Liver (tissue), 9 donors: ENCODE data around the gene FAM124A. TPM values are rescaled to one million over a fixed set of nuclear protein-coding genes. Genes with fewer than 3 reads are reported as not detected.

ENCODE experiments used
- DNase-seq: peaks from one replicate; pipeline ENCODE4 v3.0.0-alpha.2; 2017; ENCODE audit warnings: low spot score
- H3K27ac ChIP-seq, 2 donors: one replicate each; pipeline ENCODE4 v1.7.0; 2013; ENCODE audit warnings: inconsistent platforms in 2 of 2, low read length in 2 of 2, control low read depth in 1 of 2, low read depth in 1 of 2, mild to moderate bottlenecking in 1 of 2
- H3K27me3 ChIP-seq, 4 donors: one replicate each; pipeline versions ENCODE4 v1.6.1 to v1.7.0; 2013; ENCODE audit warnings: low read length in 3 of 4, inconsistent platforms in 1 of 4, mild to moderate bottlenecking in 1 of 4, moderate library complexity in 1 of 4; ENCODE audit not compliant: control insufficient read depth in 4 of 4, insufficient read depth in 4 of 4
- H3K36me3 ChIP-seq, 4 donors: one replicate each; pipeline versions ENCODE4 v1.6.1 to v1.7.0; 2013; ENCODE audit warnings: low read length in 3 of 4, mild to moderate bottlenecking in 3 of 4, low read depth in 1 of 4, moderate library complexity in 1 of 4; ENCODE audit not compliant: control insufficient read depth in 4 of 4, insufficient read depth in 3 of 4
- H3K4me1 ChIP-seq, 4 donors: one replicate each; pipeline versions ENCODE4 v1.6.1 to v1.7.0; 2013; ENCODE audit warnings: low read length in 3 of 4, mild to moderate bottlenecking in 3 of 4, moderate library complexity in 1 of 4; ENCODE audit not compliant: control insufficient read depth in 4 of 4, insufficient read depth in 4 of 4
- H3K4me3 ChIP-seq, 3 donors: one replicate each; pipeline versions ENCODE4 v1.6.1 to v1.7.0; 2013; ENCODE audit warnings: low read length in 3 of 3, control low read depth in 1 of 3, low read depth in 1 of 3, mild to moderate bottlenecking in 1 of 3
- H3K9ac ChIP-seq, 2 donors: one replicate each; pipeline ENCODE4 v1.7.0; 2013; ENCODE audit warnings: low read length in 2 of 2, mild to moderate bottlenecking in 2 of 2, moderate library complexity in 2 of 2, control low read depth in 1 of 2, low read depth in 1 of 2
- H3K9me3 ChIP-seq, 4 donors: one replicate each; pipeline versions ENCODE4 v1.6.1 to v1.7.0; 2013; ENCODE audit warnings: low read length in 3 of 4; ENCODE audit not compliant: control insufficient read depth in 4 of 4
- ATF3 ChIP-seq: IDR thresholded peaks from 2 replicates; pipeline ENCODE4 v1.6.1; 2016; ENCODE audit warnings: antibody characterized with exemption
- CTCF ChIP-seq: fragments of 150-350 bp; IDR thresholded peaks from 2 replicates; pipeline ENCODE4 v1.5.1; 2017; ENCODE audit warnings: improper control_type of control experiment, low read depth, low read length; ENCODE audit not compliant: missing input control
- EGR1 ChIP-seq, 2 donors: IDR thresholded peaks; 2 replicates each; pipeline ENCODE4 v1.6.1; 2016 to 2018; ENCODE audit warnings: antibody characterized with exemption in 2 of 2, low read depth in 2 of 2
- FOXA1 ChIP-seq: IDR thresholded peaks from 2 replicates; pipeline ENCODE4 v1.6.1; 2016; ENCODE audit warnings: antibody characterized with exemption
- FOXA2 ChIP-seq: IDR thresholded peaks from 2 replicates; pipeline ENCODE4 v1.6.1; 2016; ENCODE audit warnings: antibody characterized with exemption
- GABPA ChIP-seq, 2 donors: IDR thresholded peaks in 1 of 2; conservative IDR thresholded peaks in 1 of 2; 2 replicates each; pipeline ENCODE4 v1.6.1; 2016; ENCODE audit warnings: antibody characterized with exemption in 2 of 2, mild to moderate bottlenecking in 1 of 2, moderate library complexity in 1 of 2
- HNF4A ChIP-seq, 2 donors: conservative IDR thresholded peaks; 2 replicates each; pipeline ENCODE4 v1.6.1; 2016; ENCODE audit warnings: antibody characterized with exemption in 2 of 2, mild to moderate bottlenecking in 2 of 2
- HNF4G ChIP-seq: IDR thresholded peaks from 2 replicates; pipeline ENCODE4 v1.6.1; 2016; ENCODE audit warnings: antibody characterized with exemption
- JUND ChIP-seq, 2 donors: IDR thresholded peaks; 2 replicates each; pipeline ENCODE4 v1.6.1; 2016; ENCODE audit warnings: antibody characterized with exemption in 2 of 2
- MAX ChIP-seq: IDR thresholded peaks from 2 replicates; pipeline ENCODE4 v1.6.1; 2016; ENCODE audit warnings: antibody characterized with exemption
- NR2F2 ChIP-seq: IDR thresholded peaks from 2 replicates; pipeline ENCODE4 v1.6.1; 2016; ENCODE audit warnings: antibody characterized with exemption
- RAD21 ChIP-seq, 2 donors: IDR thresholded peaks; 2 replicates each; pipeline ENCODE4 v1.6.1; 2016; ENCODE audit warnings: antibody characterized with exemption in 2 of 2, mild to moderate bottlenecking in 2 of 2
- REST ChIP-seq: IDR thresholded peaks from 2 replicates; pipeline ENCODE4 v1.6.1; 2016; ENCODE audit warnings: antibody characterized with exemption, mild to moderate bottlenecking
- RXRA ChIP-seq, 2 donors: IDR thresholded peaks; 2 replicates each; pipeline ENCODE4 v1.6.1; 2017 to 2018; ENCODE audit warnings: antibody characterized with exemption in 2 of 2, mild to moderate bottlenecking in 1 of 2
- SP1 ChIP-seq: IDR thresholded peaks from 2 replicates; pipeline ENCODE4 v1.6.1; 2018; ENCODE audit warnings: antibody characterized with exemption, mild to moderate bottlenecking
- TAF1 ChIP-seq: conservative IDR thresholded peaks from 2 replicates; pipeline ENCODE4 v1.6.1; 2016; ENCODE audit warnings: antibody characterized with exemption, mild to moderate bottlenecking
- WGBS: extraction: QIAGEN DNeasy Blood & Tissue Kit; methylation state at CpG from one replicate; pipeline ENCODE4 v1.1.7; 2013; 5-methylcytosine and 5-hydroxymethylcytosine counted together
- polyA plus RNA-seq, 2 donors: library from polyadenylated mRNA; stranded (reverse) in 1 of 2; unstranded in 1 of 2; fragments of 200-250 nt in 1 of 2; fragments of >200 nt in 1 of 2; fragmentation: Nextera tagmentation in 1 of 2; extraction: Ambion mirVana in 1 of 2; gene quantifications; one replicate each; pipeline versions ENCODE4 v1.2.1 to v1.2.3, GENCODE V29; 2013 to 2015
- total RNA-seq, 2 donors: library from RNA; depleted of rRNA; stranded (reverse); fragments of >200 nt; gene quantifications; one replicate each; pipeline ENCODE4 v1.2.3, GENCODE V29; 2014
- donor health status: healthy.
- donor health status: healthy.
- donor health status: healthy.
- donor health status: healthy.
- donor health status: healthy.

FAM124A gene
- total and polyA plus RNA-seq, 4 donors = 0.33 to 0.92 (median 0.46) TPM

- H3K4me1 ChIP-seq = no peaks in the 10 kb centered on the region
- no peaks in the 10 kb centered on the region for H3K27me3 ChIP-seq
- DNase-seq = no peak
- H3K4me3 ChIP-seq = no peak overlapping the region
- no peak overlapping the region for H3K27ac ChIP-seq
- no peaks in the 10 kb centered on the region for H3K9me3 ChIP-seq
- WGBS = 95% methylated on average over 6 of the region's 6 CpGs
- H3K36me3 ChIP-seq = no peaks in the 10 kb centered on the region
- H3K9ac ChIP-seq = no peak overlapping the region
- TF ChIP-seq HNF4A (conservative IDR thresholded peaks at IDR 0.05) (no peak), NR2F2 (no peak), RXRA (IDR thresholded peaks at IDR 0.05) (no peak), FOXA1 (no peak), EGR1 (IDR thresholded peaks at IDR 0.05; ENCODE audit: low read depth in 2 of 2) (no peak), HNF4G (no peak), JUND (IDR thresholded peaks at IDR 0.05) (no peak), GABPA (IDR thresholded peaks at IDR 0.05 in 1 of 2, conservative IDR thresholded peaks at IDR 0.05 in 1 of 2) (no peak), REST (no peak), SP1 (no peak), TAF1 (no peak), ATF3 (no peak), CTCF (no peak), RAD21 (IDR thresholded peaks at IDR 0.05) (no peak)
These were observed 103.6 kb downstream of the FAM124A start for GRCh38 chr13:51325837-51326236.

- H3K27ac ChIP-seq = no peak overlapping the region
- no peaks in the 10 kb centered on the region for H3K9me3 ChIP-seq
- DNase-seq = no peak
- H3K9ac ChIP-seq = no peak overlapping the region
- no peaks in the 10 kb centered on the region for H3K36me3 ChIP-seq
- TF ChIP-seq RXRA (IDR thresholded peaks at IDR 0.05) (no peak), CTCF (no peak), RAD21 (IDR thresholded peaks at IDR 0.05) (no peak), JUND (IDR thresholded peaks at IDR 0.05) (no peak), FOXA2 (no peak), NR2F2 (no peak), TAF1 (no peak), REST (no peak), HNF4G (no peak), MAX (no peak), SP1 (no peak), HNF4A (conservative IDR thresholded peaks at IDR 0.05) (no peak)
- H3K27me3 ChIP-seq = no peaks in the 10 kb centered on the region
- H3K4me3 ChIP-seq = no peak overlapping the region
- no peaks in the 10 kb centered on the region for H3K4me1 ChIP-seq
- 93% methylated on average over 2 of the region's 2 CpGs for WGBS
These were observed 104.6 kb downstream of the FAM124A start for GRCh38 chr13:51326777-51327176.
